HepG2 (cell line): Measurements from ENCODE around the gene IQCN. TPM values are rescaled to one million over a fixed set of nuclear protein-coding genes. Genes with fewer than 3 reads are reported as not detected.

Source experiments
- ARID3A ChIP-seq: IDR thresholded peaks from 2 replicates; pipeline ENCODE4 v1.6.1; 2012; ENCODE audit warnings: low read depth, low read length, improper control_type of control experiment
- ATF7 ChIP-seq, 2 experiments: fragments of 450-650 bp in 1 of 2; sonication (generic) in 1 of 2; formaldehyde crosslinking in 1 of 2; IDR thresholded peaks; 2 replicates each; pipeline versions ENCODE4 v1.4.0 to v1.6.1; 2016 to 2020; ENCODE audit warnings: antibody characterized with exemption in 1 of 2, mild to moderate bottlenecking in 1 of 2, missing genetic modification reagents in 1 of 2
- FOXA3 ChIP-seq: IDR thresholded peaks from 2 replicates; pipeline ENCODE4 v1.6.1; 2016; ENCODE audit warnings: missing genetic modification reagents, missing compliant biosample characterization
- HOXA7 ChIP-seq: sonication (generic); formaldehyde crosslinking; IDR thresholded peaks from 2 replicates; pipeline ENCODE4 v1.8.1; 2022; ENCODE audit warnings: mild to moderate bottlenecking, missing genetic modification reagents, moderate library complexity
- IRF1 ChIP-seq: sonication (generic); formaldehyde crosslinking; IDR thresholded peaks from 2 replicates; pipeline ENCODE4 v1.4.0; 2020; ENCODE audit warnings: low read depth, mild to moderate bottlenecking, missing genetic modification reagents
- MATR3 ChIP-seq: sonication (generic); formaldehyde crosslinking; IDR thresholded peaks from 2 replicates; pipeline ENCODE4 v1.4.0; 2020; ENCODE audit warnings: missing genetic modification reagents
- MED1 ChIP-seq: sonication (generic); formaldehyde crosslinking; IDR thresholded peaks from 2 replicates; pipeline ENCODE4 v1.4.0; 2020; ENCODE audit warnings: missing genetic modification reagents
- MEIS1 ChIP-seq: sonication (generic); formaldehyde crosslinking; IDR thresholded peaks from 2 replicates; pipeline ENCODE4 v1.9.0; 2021; ENCODE audit warnings: mild to moderate bottlenecking, missing genetic modification reagents, moderate library complexity, borderline replicate concordance
- NFRKB ChIP-seq: fragments of 450-650 bp; IDR thresholded peaks from 2 replicates; pipeline ENCODE4 v1.6.1; 2017
- RXRA ChIP-seq: sonication (generic); formaldehyde crosslinking; IDR thresholded peaks from 2 replicates; pipeline ENCODE4 v1.5.1; 2020; ENCODE audit warnings: missing genetic modification reagents
- SYNCRIP ChIP-seq: fragments of 200-400 bp; formaldehyde crosslinking; IDR thresholded peaks from 2 replicates; pipeline ENCODE4 v1.6.1; 2018; ENCODE audit warnings: mild to moderate bottlenecking, low read depth, low read length; ENCODE audit not compliant: insufficient read depth
- TEAD3 ChIP-seq: optimal IDR thresholded peaks from 2 replicates; pipeline ENCODE3; 2016; ENCODE audit warnings: borderline replicate concordance
- THRA ChIP-seq: sonication (generic); formaldehyde crosslinking; IDR thresholded peaks from 2 replicates; pipeline ENCODE4 v1.4.0; 2020; ENCODE audit warnings: missing genetic modification reagents, borderline replicate concordance
- ZNF276 ChIP-seq: sonication (generic); formaldehyde crosslinking; IDR thresholded peaks from 2 replicates; pipeline ENCODE4 v1.4.0; 2020; ENCODE audit warnings: mild to moderate bottlenecking, low read depth, missing genetic modification reagents
- ZNF44 ChIP-seq: sonication (generic); formaldehyde crosslinking; IDR thresholded peaks from 2 replicates; pipeline ENCODE4 v1.5.1; 2020; ENCODE audit warnings: mild to moderate bottlenecking, missing genetic modification reagents
- ZNF530 ChIP-seq: sonication (generic); formaldehyde crosslinking; IDR thresholded peaks from 2 replicates; pipeline ENCODE4 v1.5.0; 2020; ENCODE audit warnings: low read depth, mild to moderate bottlenecking, missing genetic modification reagents
- ZNF678 ChIP-seq: sonication (generic); formaldehyde crosslinking; IDR thresholded peaks from 2 replicates; pipeline ENCODE4 v1.4.0; 2020; ENCODE audit warnings: mild to moderate bottlenecking, missing genetic modification reagents
- polyA plus RNA-seq, 8 experiments: library from polyadenylated mRNA; depleted of rRNA in 3 of 8; stranded (reverse) in 7 of 8; unstranded in 1 of 8; fragments of >200 nt; fragmentation: Illumina TruSeq in 4 of 8; extraction: Trizol in 4 of 8; gene quantifications; 2 replicates each; pipeline versions ENCODE4 v1.2.1 to v1.2.3, GENCODE V29; 2011 to 2016; ENCODE audit warnings: low read depth in 4 of 8, missing spikeins in 1 of 8, mixed read lengths in 1 of 8; ENCODE audit not compliant: insufficient read depth in 1 of 8
- total RNA-seq, 5 experiments: library from RNA; depleted of rRNA; stranded (reverse); fragments of >200 nt; fragmentation: Illumina TruSeq; extraction: Trizol; gene quantifications; 2 replicates each; pipeline ENCODE4 v1.2.3, GENCODE V29; 2016; ENCODE audit warnings: low read depth in 1 of 5
- TF ChIP-seq, protein P1 (sequence below): sonication (generic); formaldehyde crosslinking; IDR thresholded peaks from 2 replicates; pipeline ENCODE4 v1.4.0; 2020; ENCODE audit warnings: mild to moderate bottlenecking, missing genetic modification reagents, borderline replicate concordance

The IQCN gene
- total and polyA plus RNA-seq, 2 of the 13 experiments (the other 11 are each of a cell fraction or from before 2014, with no cell fraction given), result 0.04 to 0.18 TPM

GRCh38 chr19:18281082-18282020, 7.1 kb upstream of the IQCN start, which contains the start of gene JUND (continued):
- TF ChIP-seq ZNF530 (CRISPR knock-in tag), result no peak
- no peak for TF ChIP-seq NFRKB
- no peak for TF ChIP-seq RXRA (CRISPR knock-in tag)
- TF ChIP-seq ARID3A, result peak; percentile 60
- no peak for TF ChIP-seq IRF1 (CRISPR knock-in tag)
- TF ChIP-seq MED1 (CRISPR knock-in tag), result peak; percentile 78
- TF ChIP-seq ATF7 (IDR thresholded peaks at IDR 0.05), result peak; percentile 97
- TF ChIP-seq ATF7 (CRISPR knock-in tag; IDR thresholded peaks at IDR 0.05), result peak; percentile 100
- no peak for TF ChIP-seq HOXA7 (CRISPR knock-in tag)
- no peak for TF ChIP-seq SYNCRIP
- no peak for TF ChIP-seq ZNF44 (CRISPR knock-in tag)
- TF ChIP-seq MEIS1 (CRISPR knock-in tag), result no peak
- TF ChIP-seq ZNF678 (CRISPR knock-in tag), result no peak
- TF ChIP-seq, protein P1, sequence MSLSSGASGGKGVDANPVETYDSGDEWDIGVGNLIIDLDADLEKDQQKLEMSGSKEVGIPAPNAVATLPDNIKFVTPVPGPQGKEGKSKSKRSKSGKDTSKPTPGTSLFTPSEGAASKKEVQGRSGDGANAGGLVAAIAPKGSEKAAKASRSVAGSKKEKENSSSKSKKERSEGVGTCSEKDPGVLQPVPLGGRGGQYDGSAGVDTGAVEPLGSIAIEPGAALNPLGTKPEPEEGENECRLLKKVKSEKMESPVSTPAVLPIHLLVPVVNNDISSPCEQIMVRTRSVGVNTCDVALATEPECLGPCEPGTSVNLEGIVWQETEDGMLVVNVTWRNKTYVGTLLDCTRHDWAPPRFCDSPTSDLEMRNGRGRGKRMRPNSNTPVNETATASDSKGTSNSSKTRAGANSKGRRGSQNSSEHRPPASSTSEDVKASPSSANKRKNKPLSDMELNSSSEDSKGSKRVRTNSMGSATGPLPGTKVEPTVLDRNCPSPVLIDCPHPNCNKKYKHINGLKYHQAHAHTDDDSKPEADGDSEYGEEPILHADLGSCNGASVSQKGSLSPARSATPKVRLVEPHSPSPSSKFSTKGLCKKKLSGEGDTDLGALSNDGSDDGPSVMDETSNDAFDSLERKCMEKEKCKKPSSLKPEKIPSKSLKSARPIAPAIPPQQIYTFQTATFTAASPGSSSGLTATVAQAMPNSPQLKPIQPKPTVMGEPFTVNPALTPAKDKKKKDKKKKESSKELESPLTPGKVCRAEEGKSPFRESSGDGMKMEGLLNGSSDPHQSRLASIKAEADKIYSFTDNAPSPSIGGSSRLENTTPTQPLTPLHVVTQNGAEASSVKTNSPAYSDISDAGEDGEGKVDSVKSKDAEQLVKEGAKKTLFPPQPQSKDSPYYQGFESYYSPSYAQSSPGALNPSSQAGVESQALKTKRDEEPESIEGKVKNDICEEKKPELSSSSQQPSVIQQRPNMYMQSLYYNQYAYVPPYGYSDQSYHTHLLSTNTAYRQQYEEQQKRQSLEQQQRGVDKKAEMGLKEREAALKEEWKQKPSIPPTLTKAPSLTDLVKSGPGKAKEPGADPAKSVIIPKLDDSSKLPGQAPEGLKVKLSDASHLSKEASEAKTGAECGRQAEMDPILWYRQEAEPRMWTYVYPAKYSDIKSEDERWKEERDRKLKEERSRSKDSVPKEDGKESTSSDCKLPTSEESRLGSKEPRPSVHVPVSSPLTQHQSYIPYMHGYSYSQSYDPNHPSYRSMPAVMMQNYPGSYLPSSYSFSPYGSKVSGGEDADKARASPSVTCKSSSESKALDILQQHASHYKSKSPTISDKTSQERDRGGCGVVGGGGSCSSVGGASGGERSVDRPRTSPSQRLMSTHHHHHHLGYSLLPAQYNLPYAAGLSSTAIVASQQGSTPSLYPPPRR, result no peak
- TF ChIP-seq FOXA3 (CRISPR knock-in tag), result peak; percentile 48
- no peak for TF ChIP-seq TEAD3 (CRISPR knock-in tag)
- TF ChIP-seq ZNF276, result no peak
- 0 out of 2 replicates have a peak, but pooled peaks have one; percentile 11 for TF ChIP-seq THRA (CRISPR knock-in tag)
- TF ChIP-seq MATR3 (CRISPR knock-in tag), result no peak
